ENCODE measurements around the gene FAM174B. TPM values are rescaled to one million over a fixed set of nuclear protein-coding genes. Genes with fewer than 3 reads are reported as not detected.
A peak's percentile ranks its signal among the peaks of the same experiment; 100 is the strongest.

FAM174B gene
- total RNA-seq, 1 donor from 2014 or later: 33.2 TPM

- TF ChIP-seq, protein P1, sequence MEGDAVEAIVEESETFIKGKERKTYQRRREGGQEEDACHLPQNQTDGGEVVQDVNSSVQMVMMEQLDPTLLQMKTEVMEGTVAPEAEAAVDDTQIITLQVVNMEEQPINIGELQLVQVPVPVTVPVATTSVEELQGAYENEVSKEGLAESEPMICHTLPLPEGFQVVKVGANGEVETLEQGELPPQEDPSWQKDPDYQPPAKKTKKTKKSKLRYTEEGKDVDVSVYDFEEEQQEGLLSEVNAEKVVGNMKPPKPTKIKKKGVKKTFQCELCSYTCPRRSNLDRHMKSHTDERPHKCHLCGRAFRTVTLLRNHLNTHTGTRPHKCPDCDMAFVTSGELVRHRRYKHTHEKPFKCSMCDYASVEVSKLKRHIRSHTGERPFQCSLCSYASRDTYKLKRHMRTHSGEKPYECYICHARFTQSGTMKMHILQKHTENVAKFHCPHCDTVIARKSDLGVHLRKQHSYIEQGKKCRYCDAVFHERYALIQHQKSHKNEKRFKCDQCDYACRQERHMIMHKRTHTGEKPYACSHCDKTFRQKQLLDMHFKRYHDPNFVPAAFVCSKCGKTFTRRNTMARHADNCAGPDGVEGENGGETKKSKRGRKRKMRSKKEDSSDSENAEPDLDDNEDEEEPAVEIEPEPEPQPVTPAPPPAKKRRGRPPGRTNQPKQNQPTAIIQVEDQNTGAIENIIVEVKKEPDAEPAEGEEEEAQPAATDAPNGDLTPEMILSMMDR (conservative IDR thresholded peaks at IDR 0.05): no peak
- Mint-ChIP-seq H3K4me1 (ENCODE audit: unreplicated experiment) (peaks cover 32% of the 10 kb centered on the region), H3K27me3 (no peaks in the 10 kb centered on the region), H3K27ac (peak overlapping the region; percentile 62), H3K4me3 (no peak overlapping the region), H3K36me3 (peaks cover 14% of the 10 kb centered on the region), H3K9me3 (no peaks in the 10 kb centered on the region)
- no peak for DNase-seq (ENCODE audit: extremely low spot score, unreplicated experiment)
Observed at GRCh38 chr15:92624401-92624991, 31.1 kb downstream of the FAM174B start.

- Mint-ChIP-seq H3K9me3 (no peaks in the 10 kb centered on the region), H3K4me3 (no peak overlapping the region), H3K36me3 (peaks cover 9% of the 10 kb centered on the region), H3K27me3 (no peaks in the 10 kb centered on the region), H3K27ac (peak overlapping the region; percentile 39), H3K4me1 (ENCODE audit: unreplicated experiment) (peaks cover 32% of the 10 kb centered on the region)
- no peak for DNase-seq (ENCODE audit: extremely low spot score, unreplicated experiment)
- TF ChIP-seq, protein P1 (conservative IDR thresholded peaks at IDR 0.05): no peak
Observed at GRCh38 chr15:92623435-92623834, 32.1 kb downstream of the FAM174B start.

- Mint-ChIP-seq H3K27ac (no peak overlapping the region), H3K9me3 (no peaks in the 10 kb centered on the region), H3K36me3 (peaks cover 4% of the 10 kb centered on the region), H3K4me3 (no peak overlapping the region), H3K27me3 (no peaks in the 10 kb centered on the region), H3K4me1 (ENCODE audit: unreplicated experiment) (peaks cover 41% of the 10 kb centered on the region)
- TF ChIP-seq, protein P1 (conservative IDR thresholded peaks at IDR 0.05): no peak
- DNase-seq (ENCODE audit: extremely low spot score, unreplicated experiment): no peak
Observed at GRCh38 chr15:92621972-92622533, 33.5 kb downstream of the FAM174B start.

DNA sequence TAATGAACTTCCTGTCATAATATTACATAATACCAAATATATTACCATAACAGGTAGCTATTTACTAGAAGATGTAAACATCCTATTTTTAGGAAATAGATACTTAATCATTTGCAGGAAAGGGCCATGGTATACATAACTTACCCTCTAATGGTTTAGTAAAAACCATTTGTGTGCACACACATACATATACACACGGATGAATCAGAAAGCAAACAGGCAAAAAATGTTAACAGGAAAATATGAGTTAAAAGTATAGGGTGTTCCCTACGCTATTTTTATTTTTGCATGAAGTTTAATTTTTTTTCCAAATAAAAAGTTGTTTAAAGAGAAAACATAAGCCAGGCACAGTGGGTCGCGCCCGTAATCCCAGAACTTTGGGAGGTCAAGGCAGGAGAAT lies 34.6 kb downstream of the FAM174B start:
- Mint-ChIP-seq H3K27me3 (no peaks in the 10 kb centered on the region), H3K27ac (no peak overlapping the region), H3K4me3 (no peak overlapping the region)

DNA sequence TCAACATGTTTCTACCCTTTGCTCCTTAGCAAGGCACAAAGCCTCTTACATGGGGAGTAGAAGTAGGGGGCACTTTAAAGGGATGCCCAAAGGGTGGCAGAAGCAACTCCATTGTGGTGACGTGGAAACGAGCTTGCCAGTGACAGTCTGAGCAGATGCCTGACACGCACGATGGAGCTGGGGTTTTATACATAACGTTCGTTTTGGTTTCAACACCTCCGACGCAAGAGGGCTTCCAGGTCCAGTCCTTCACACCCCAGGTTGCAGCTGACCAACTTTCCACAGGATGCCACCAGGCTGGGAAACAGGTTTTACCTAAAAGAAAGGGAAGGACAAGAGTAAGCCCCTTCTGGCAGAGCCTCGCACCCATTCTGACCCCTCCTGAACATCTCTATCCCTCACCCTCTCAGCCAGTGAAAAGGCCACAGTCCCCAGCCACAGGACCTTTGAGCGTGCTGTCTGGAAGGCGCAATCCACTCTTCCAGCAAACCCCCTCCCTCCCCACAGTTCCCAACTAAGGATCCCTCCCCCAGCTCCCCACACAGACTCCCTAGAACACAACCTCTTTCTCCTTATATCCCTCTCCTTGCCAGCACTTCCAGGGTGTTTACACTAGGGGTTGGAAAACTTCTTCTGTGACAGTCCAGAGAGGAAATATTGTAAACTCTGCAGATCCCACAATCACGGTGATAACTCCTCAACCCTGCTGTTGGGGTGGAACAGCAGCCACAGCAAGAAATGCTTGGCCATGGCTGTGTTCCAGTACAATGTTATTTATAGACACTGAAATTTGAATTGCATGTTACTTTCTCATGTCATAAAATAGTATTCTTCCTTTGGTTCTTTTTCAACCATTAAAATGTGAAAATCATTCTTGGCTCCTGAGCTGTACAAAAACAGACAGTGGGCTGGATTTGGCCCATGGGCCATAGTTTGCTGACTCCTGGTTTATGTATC lies 36.2 kb downstream of the FAM174B start:
- Mint-ChIP-seq H3K36me3 (peaks cover 1% of the 10 kb centered on the region), H3K4me1 (ENCODE audit: unreplicated experiment) (peaks cover 28% of the 10 kb centered on the region), H3K27ac (no peak overlapping the region), H3K4me3 (no peak overlapping the region), H3K9me3 (no peaks in the 10 kb centered on the region), H3K27me3 (no peaks in the 10 kb centered on the region)
- DNase-seq (ENCODE audit: extremely low spot score, unreplicated experiment): no peak
- TF ChIP-seq, protein P1 (conservative IDR thresholded peaks at IDR 0.05): no peak

More for the DNA sequence above, 34.6 kb downstream of the FAM174B start:
- peaks cover 41% of the 10 kb centered on the region for H3K4me1 Mint-ChIP-seq (ENCODE audit: unreplicated experiment)
- DNase-seq (ENCODE audit: extremely low spot score, unreplicated experiment): no peak
- H3K9me3 Mint-ChIP-seq: no peaks in the 10 kb centered on the region
- H3K36me3 Mint-ChIP-seq: peaks cover 4% of the 10 kb centered on the region
- TF ChIP-seq, protein P1 (conservative IDR thresholded peaks at IDR 0.05): no peak

Data from type B pancreatic cell (in vitro differentiated cells).